PC-3 (cell line): ENCODE results near the gene C5. TPM values are rescaled to one million over a fixed set of nuclear protein-coding genes. Genes with fewer than 3 reads are reported as not detected.

Experiments used
- ATAC-seq: fragments of 200-7000 bp; cut with Tn5 transposase; 2 replicates; pipeline ENCODE4 v1.9.1; 2020; ENCODE audit warnings: mild to moderate bottlenecking, moderate library complexity
- BruUV-seq: library from RNA; stranded (reverse); fragments of 400-500 nt; replicated peaks from 2 replicates; lab custom pipeline; 2021; lab: Mats Ljungman, UMichigan
- CTCF ChIA-PET: fragments of 300-600 bp; sonication (Branson Sonifier 250); formaldehyde crosslinking; loops from one replicate; lab custom pipeline; 2022; ENCODE audit warnings: antibody characterized with exemption; lab: Charles Lee
- POLR2A ChIA-PET: fragments of 300-600 bp; sonication (Branson Sonifier 250); formaldehyde crosslinking; loops from one replicate; lab custom pipeline; 2022; ENCODE audit warnings: antibody characterized with exemption; ENCODE audit not compliant: unreplicated experiment; lab: Charles Lee
- DNase-seq: peaks from one replicate; pipeline ENCODE4 v3.0.0-alpha.2; 2015
- H2AFZ ChIP-seq: fragments of 300-600 bp; sonication (generic); 2 replicates; pipeline ENCODE4 v1.6.0; 2016; ENCODE audit warnings: antibody characterized with exemption, low read length
- H3F3A ChIP-seq: fragments of 300-600 bp; sonication (generic); one replicate; pipeline ENCODE4 v1.6.0; 2017; ENCODE audit warnings: antibody characterized with exemption, low read length, control low read depth, mild to moderate bottlenecking; ENCODE audit not compliant: unreplicated experiment
- H3K27ac ChIP-seq: fragments of 300-600 bp; sonication (generic); 2 replicates; pipeline ENCODE4 v1.5.1; 2016; ENCODE audit warnings: mild to moderate bottlenecking, low read length
- H3K27me3 ChIP-seq: fragments of 300-600 bp; sonication (generic); 2 replicates; pipeline ENCODE4 v1.6.1; 2016; ENCODE audit warnings: low read length, mixed read lengths
- H3K36me3 ChIP-seq: fragments of 300-600 bp; sonication (generic); 2 replicates; pipeline ENCODE4 v1.6.1; 2016; ENCODE audit warnings: low read depth, mixed run types, low read length, mixed read lengths
- H3K4me1 ChIP-seq: fragments of 300-600 bp; sonication (generic); 2 replicates; pipeline ENCODE4 v1.5.1; 2016; ENCODE audit warnings: low read length; ENCODE audit not compliant: insufficient read depth
- H3K4me2 ChIP-seq: fragments of 300-600 bp; sonication (generic); 2 replicates; pipeline ENCODE4 v1.6.0; 2016; ENCODE audit warnings: low read length
- H3K4me3 ChIP-seq: fragments of 300-600 bp; sonication (generic); 2 replicates; pipeline ENCODE4 v1.5.1; 2016; ENCODE audit warnings: mild to moderate bottlenecking, low read length, mixed read lengths
- H3K79me2 ChIP-seq: fragments of 300-600 bp; sonication (generic); 2 replicates; pipeline ENCODE4 v1.6.1; 2017; ENCODE audit warnings: low read length, mixed read lengths
- H3K9ac ChIP-seq: fragments of 300-600 bp; sonication (generic); 2 replicates; pipeline ENCODE4 v1.6.0; 2016; ENCODE audit warnings: mild to moderate bottlenecking, low read length
- H3K9me2 ChIP-seq: fragments of 300-600 bp; sonication (generic); replicated peaks from 2 replicates; pipeline ENCODE4 v1.6.1; 2016; ENCODE audit warnings: mixed run types, low read length, mixed read lengths
- H3K9me3 ChIP-seq: fragments of 300-600 bp; sonication (generic); 2 replicates; pipeline ENCODE4 v1.6.1; 2016; ENCODE audit warnings: low read length, mixed read lengths
- H4K20me1 ChIP-seq: fragments of 300-600 bp; sonication (generic); 2 replicates; pipeline ENCODE4 v1.6.1; 2016; ENCODE audit warnings: low read length, mixed read lengths
- EZH2 ChIP-seq: fragments of 300-600 bp; sonication (generic); IDR thresholded peaks from one replicate; pipeline ENCODE4 v1.6.1; 2017; ENCODE audit warnings: antibody characterized with exemption, mild to moderate bottlenecking, low read length; ENCODE audit not compliant: unreplicated experiment
- EZH2phosphoT487 ChIP-seq: fragments of 300-600 bp; sonication (generic); IDR thresholded peaks from 2 replicates; pipeline ENCODE4 v1.6.1; 2018; ENCODE audit warnings: mild to moderate bottlenecking, antibody characterized with exemption, low read length, borderline replicate concordance
- intact Hi-C: fragments of 100-400 bp; cut with micrococcal nuclease; formaldehyde crosslinking; loops from 2 replicates; pipeline ENCODE4 v1.9.0; 2023
- total RNA-seq: library from RNA; depleted of rRNA; stranded (reverse); fragments of >200 nt; gene quantifications from 2 replicates; pipeline ENCODE4 v1.2.3, GENCODE V29; 2014
- TF ChIP-seq, protein P1 (sequence below): fragments of 300-600 bp; sonication (generic); conservative IDR thresholded peaks from 2 replicates; pipeline ENCODE4 v1.5.1; 2017; ENCODE audit warnings: antibody characterized with exemption, low read depth, mild to moderate bottlenecking, low read length

Gene C5
- total RNA-seq, 1 experiment from 2014 or later: 2.9 TPM

DNA sequence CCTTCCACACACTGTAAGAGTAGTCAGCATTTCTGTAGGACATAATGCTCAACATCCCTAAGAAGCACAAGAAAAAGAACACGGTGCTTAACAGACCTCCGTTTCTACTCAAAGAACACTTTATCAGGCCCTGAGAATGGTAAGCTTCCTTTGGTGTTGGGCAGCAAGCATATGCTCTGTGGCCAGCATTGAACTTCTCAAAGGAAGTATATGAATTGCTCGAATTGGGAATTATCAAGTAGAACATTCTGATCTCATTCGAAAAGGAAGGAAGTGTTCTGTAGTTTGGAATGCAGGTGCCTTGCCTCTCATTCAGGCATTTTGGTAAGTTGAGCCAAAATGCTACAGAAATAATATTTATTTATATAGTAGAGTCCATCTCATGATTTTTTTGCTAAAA lies 61.0 kb downstream of the C5 start:
- ATAC-seq (no peak), DNase-seq (no peak)
- no peak overlapping the region for H2AFZ ChIP-seq
- H3K9me3 ChIP-seq: no peaks in the 10 kb centered on the region
- H3K27me3 ChIP-seq: no peaks in the 10 kb centered on the region
- H3K36me3 ChIP-seq: no peaks in the 10 kb centered on the region
- H3K4me2 ChIP-seq: no peak overlapping the region
- BruUV-seq: no TSS peak
- TF ChIP-seq, protein P1, sequence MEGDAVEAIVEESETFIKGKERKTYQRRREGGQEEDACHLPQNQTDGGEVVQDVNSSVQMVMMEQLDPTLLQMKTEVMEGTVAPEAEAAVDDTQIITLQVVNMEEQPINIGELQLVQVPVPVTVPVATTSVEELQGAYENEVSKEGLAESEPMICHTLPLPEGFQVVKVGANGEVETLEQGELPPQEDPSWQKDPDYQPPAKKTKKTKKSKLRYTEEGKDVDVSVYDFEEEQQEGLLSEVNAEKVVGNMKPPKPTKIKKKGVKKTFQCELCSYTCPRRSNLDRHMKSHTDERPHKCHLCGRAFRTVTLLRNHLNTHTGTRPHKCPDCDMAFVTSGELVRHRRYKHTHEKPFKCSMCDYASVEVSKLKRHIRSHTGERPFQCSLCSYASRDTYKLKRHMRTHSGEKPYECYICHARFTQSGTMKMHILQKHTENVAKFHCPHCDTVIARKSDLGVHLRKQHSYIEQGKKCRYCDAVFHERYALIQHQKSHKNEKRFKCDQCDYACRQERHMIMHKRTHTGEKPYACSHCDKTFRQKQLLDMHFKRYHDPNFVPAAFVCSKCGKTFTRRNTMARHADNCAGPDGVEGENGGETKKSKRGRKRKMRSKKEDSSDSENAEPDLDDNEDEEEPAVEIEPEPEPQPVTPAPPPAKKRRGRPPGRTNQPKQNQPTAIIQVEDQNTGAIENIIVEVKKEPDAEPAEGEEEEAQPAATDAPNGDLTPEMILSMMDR: no peak
- TF ChIP-seq EZH2phosphoT487 (no peak), EZH2 (no peak)
- intact Hi-C loops: no loop called here
- no peak overlapping the region for H3K4me3 ChIP-seq
- CTCF ChIA-PET: no interaction called here
- H3K27ac ChIP-seq: no peak overlapping the region
- no peaks in the 10 kb centered on the region; the same call in 1 of the 2 replicates for H3K4me1 ChIP-seq
- H3K9ac ChIP-seq: no peak overlapping the region
- H4K20me1 ChIP-seq: no peaks in the 10 kb centered on the region
- H3K9me2 ChIP-seq: no peaks in the 10 kb centered on the region
- H3K79me2 ChIP-seq: no peaks in the 10 kb centered on the region
- no peaks in the 10 kb centered on the region for H3F3A ChIP-seq
- POLR2A ChIA-PET: no interaction called here

DNA sequence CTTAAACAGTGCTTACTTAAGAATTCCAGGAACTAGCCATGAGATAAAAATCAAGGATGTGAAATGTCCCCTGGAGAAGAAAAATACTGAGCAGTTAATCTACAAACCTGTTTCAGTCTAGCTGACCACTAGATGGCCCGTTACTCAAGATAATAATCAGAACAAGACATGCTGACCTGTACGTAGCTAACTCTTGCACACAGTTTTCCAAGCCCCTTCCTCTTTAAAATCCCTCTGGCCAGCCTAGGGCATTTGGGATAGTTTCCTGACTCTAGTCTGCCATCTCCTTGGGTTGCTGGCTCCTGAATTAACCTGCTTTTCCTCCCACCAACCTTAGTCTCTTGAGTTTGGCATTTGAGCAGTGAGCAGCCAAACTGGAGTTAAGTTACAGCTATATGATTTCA lies 64.3 kb downstream of the C5 start:
- CTCF ChIA-PET: interaction anchor here (0.5 to 1.8 kb wide), 8 partner anchors 73 to 391 kb away, joined by 3 to 18 read pairs (median 4); partner anchors contain the start of gene CNTRL
- Histone ChIP-seq H3F3A (no peaks in the 10 kb centered on the region), H3K27ac (no peak overlapping the region), H3K79me2 (no peaks in the 10 kb centered on the region), H3K9ac (no peak overlapping the region), H3K27me3 (no peaks in the 10 kb centered on the region), H3K36me3 (no peaks in the 10 kb centered on the region), H3K4me1 (no peaks in the 10 kb centered on the region; the same call in 1 of the 2 replicates), H3K9me2 (no peaks in the 10 kb centered on the region), H2AFZ (peak overlapping the region; percentile 73; the same call in 1 of the 2 replicates), H3K9me3 (no peaks in the 10 kb centered on the region), H3K4me3 (no peak overlapping the region), H3K4me2 (peak overlapping the region; percentile 48; the same call in 1 of the 2 replicates), H4K20me1 (no peaks in the 10 kb centered on the region)
- no peak for TF ChIP-seq EZH2
- TF ChIP-seq, protein P1: peak; percentile 75
- BruUV-seq: no TSS peak
- POLR2A ChIA-PET: interaction anchor here (0.6 kb wide), 1 partner anchor 169 kb away, joined by 3 read pairs; no protein-coding TSS in a partner anchor
- ATAC-seq: peak; percentile 87
- DNase-seq: peak; percentile 75
- intact Hi-C loops: loop anchor here (1.0 to 2.0 kb wide), 3 partner anchors 41 to 86 kb away; no protein-coding TSS in a partner anchor

DNA sequence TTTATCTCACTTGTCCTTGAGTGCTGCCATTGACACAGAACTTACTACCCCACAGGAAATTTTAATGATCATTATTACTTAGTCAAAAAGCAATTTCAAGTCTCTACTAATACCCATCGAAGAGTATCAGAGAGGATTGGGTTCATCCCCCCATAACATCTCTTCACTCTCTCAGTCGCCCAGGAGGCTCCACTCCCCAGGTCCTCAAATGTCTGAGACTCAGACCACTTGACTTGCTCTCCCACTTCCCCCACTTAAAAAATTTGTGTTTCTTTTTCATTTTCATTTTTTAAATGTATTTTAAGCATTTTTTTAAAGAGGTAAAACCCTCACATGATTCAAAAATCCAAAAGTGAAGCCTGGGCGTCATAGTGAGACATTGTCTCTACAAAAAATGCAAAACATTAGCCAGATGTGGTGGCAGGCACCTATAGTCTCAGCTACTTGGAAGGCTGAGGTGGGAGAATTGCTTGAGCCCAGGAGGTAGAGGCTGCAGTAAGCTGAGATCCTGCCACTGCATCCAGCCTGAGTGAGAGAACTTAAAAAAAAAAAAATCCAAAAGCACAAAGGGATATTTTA lies 66.7 kb downstream of the C5 start:
- Histone ChIP-seq H3K9me2 (no peaks in the 10 kb centered on the region), H3K9me3 (no peaks in the 10 kb centered on the region), H3K79me2 (no peaks in the 10 kb centered on the region), H4K20me1 (no peaks in the 10 kb centered on the region), H3K4me3 (no peak overlapping the region), H3K4me1 (no peaks in the 10 kb centered on the region; the same call in 1 of the 2 replicates), H2AFZ (no peak overlapping the region), H3K36me3 (no peaks in the 10 kb centered on the region), H3K9ac (no peak overlapping the region), H3F3A (no peaks in the 10 kb centered on the region), H3K27me3 (no peaks in the 10 kb centered on the region), H3K27ac (no peak overlapping the region), H3K4me2 (no peak overlapping the region)
- CTCF ChIA-PET: no interaction called here
- no peak for ATAC-seq
- TF ChIP-seq, protein P1: no peak
- TF ChIP-seq EZH2phosphoT487: no peak
- no peak for TF ChIP-seq EZH2
- no TSS peak for BruUV-seq
- POLR2A ChIA-PET: no interaction called here
- intact Hi-C loops: no loop called here
- no peak for DNase-seq
